GM18868 (cell line): ENCODE results near the gene ZNF608.

Experiments used
- ATAC-seq: cut with Tn5 transposase; IDR thresholded peaks from one replicate; pipeline ENCODE4 v1.9.1; 2021; ENCODE audit warnings: mild to moderate bottlenecking, moderate library complexity; ENCODE audit not compliant: unreplicated experiment

ZNF608 gene

DNA sequence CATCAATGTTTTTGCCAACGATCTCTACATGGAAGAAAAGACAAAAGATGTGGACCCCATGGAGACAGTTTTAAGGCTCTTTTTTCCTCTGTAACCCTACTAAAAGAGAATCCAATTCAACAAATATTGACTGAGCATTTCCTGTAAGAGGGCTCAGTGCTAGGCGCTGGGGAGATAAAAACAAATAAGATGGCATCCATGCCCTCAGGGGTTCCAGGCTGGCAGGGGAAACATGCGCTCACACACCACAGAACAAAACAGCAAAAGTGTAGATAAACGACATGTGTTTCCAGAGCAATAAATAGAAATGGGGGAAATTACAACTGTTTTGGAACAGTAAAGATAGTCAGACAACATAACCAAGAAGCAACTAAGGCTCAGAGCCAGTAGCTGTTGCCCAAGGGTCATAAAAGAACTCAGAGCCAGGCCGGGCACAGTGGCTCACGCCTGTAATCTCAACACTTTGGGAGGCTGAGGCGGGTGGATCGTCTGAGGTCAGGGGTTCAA is 25.2 kb downstream of the ZNF608 start:
- ATAC-seq, result no peak

DNA sequence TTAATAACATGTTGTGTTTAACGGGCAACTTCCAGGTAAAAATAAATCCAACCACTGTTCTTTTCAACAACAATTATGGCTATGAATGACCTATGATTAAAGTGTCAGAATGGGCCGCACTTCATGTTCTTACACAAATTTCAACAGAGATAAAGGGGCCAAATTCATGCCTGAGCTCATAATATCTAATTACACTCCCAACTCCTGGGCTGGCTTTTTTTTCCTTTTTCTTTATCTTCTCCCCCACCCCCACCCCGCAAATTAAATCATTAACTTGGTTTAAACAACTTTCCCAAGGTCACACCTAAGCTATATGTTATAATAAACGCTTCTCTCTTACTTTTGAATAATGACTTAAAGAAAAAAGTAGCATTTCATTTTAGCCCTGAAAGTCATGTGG is 25.8 kb downstream of the ZNF608 start:
- ATAC-seq, result no peak

DNA sequence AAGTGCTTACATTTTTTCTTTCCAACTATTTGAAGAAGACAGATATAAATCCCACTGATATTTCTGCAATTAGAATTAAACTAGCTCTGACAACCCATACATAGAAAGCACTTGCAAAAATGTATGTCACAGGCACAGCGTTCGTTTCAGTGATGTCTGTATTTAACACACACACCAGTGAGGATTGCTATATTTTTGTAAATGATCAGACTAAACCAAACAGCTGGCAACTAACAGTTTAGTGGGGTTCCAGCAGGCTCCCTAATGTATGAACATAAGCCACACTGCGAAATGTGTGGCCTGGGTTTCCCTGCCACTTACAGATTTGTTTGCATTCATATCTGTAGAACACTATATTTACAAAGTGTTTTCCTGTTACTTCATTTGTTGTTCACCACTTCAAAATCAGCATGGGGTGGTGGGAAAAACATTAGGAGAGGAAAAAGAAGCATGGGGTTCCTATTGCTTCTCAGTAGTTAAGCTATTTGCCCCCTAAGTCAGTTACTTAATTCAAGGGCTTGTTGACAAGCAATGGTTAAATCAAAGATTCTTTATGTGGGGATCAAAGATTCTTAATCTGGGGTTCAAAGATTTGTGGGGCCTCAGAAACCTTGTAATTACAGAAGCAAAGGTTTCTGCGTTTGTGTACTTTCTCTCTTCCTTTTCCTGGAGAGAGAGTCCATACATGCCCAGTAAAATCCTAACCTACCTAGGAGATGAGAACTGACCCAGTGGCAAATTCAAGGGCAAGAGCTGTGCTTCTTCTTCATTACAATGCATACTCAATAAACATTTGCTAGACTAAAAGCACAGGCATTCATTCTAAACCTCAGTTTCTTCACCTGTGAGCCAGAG is 27.1 kb downstream of the ZNF608 start:
- ATAC-seq, result no peak

DNA sequence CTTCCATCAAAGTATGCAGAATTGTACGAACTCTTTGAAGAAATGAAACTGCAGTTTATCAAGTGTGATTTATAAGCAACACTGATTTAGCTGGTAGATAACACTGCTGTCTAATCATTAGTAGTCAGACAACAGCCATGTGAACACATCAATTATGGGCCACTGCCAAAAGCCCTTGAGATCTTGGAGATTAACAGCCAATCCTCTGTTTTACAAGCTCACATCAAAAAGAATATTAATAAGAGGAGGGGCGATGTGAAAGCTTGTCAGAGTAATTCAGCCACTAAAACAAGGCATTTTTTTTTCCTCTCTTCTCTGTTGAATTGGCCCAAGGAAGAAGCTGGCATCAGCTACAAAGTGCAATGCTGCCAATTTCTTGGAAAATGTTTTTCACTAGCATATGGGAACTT is 28.1 kb downstream of the ZNF608 start:
- no peak for ATAC-seq

DNA sequence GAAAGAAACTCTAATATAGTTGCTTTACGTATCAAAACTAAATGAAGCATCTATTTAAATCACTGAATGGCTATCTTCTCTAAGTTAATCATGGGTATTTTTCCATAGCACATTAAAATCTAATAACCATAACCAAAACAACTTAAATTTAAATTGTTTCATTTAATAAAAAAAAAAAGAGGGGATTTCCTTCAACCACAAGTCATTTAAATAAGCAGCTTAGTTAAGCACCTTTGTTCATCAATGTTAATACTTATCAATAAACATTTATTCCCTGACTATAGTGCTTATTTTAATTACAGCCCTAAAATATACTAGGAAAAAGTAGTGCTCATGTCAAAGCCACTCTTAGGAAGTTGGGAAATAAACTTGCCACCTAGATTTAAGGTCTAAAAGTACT is 30.3 kb downstream of the ZNF608 start:
- ATAC-seq, result no peak

DNA sequence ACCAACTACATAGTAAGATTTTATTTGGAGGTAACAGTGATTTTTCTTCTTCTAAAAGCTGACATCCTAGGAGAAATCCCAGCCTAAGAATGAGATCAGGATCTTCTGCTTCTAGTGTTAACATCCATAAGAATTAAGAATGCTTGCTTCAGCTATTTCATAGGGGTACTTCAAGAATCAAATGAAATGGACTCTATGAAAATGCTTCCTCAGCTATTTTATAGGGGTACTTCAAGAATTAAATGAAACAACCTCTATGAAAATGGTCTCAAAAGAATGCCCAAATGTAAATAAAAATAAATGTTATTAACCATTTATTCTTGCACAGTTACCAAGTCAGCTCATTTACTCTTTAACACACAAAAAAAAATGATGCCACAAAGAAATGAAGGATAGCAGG is 31.5 kb downstream of the ZNF608 start:
- no peak for ATAC-seq

DNA sequence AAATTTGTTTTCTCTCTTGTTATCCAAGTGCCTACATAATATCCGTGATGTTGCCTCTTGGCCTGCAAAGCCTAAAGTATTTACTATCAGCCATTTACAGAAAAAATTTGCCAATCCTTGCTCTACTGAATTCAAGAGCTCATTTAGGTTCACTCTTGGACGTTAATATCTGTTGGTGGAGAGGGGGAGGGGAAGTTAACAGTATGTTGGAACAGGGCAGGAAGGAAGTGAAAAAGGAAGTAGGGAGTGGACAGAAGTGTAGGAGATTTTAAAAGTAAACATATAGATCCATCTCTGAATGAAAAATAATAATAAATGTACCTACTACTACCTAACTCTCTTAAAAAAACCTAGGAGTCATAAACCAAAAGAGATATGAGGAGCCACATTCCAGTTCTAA is 32.8 kb downstream of the ZNF608 start:
- no peak for ATAC-seq

DNA sequence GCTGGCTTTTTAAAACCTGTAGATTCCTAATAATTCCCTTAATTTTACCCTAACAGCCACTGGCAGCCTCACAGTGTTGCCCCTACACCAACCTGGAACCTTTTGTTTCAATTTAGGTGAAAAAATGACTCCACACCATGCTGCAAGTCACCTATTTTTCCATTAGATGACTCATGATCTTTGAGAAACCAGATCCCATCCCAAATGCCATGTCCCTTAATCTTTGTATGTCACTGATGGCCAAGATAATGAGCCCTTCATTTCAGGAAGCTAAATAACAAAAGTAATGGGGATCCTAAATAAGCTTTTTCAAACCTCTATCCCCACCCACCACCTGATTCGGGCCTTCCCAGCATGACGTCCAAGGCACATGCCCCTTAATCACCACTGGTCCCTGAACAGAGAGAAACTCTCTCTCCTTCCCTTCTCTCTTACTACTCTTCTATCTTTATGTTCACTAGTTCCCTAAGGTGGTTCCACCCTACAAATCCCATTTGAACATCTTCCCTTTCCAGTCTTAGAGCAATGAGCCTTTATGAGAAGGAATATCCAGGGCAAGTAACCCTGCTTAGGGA is 33.6 kb downstream of the ZNF608 start:
- ATAC-seq, result no peak

DNA sequence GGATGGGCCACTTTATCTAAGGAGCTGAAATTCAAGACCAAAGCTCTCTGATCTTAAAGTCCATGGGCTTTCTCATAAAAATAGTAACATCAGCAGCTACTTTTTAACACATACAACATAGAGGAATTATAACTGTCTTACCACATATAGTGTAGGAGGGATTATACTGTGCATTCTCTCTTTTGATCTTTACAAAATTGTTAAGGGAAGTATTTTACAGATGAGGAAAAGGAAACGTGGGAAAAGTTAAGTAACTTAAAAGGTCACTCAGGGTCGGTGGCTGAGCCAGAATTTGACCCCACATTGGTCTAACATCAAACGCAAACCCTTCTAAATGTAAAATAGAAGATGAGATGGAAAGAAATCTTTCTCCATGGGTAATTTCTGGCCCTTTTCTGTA is 38.4 kb downstream of the ZNF608 start:
- no peak for ATAC-seq

DNA sequence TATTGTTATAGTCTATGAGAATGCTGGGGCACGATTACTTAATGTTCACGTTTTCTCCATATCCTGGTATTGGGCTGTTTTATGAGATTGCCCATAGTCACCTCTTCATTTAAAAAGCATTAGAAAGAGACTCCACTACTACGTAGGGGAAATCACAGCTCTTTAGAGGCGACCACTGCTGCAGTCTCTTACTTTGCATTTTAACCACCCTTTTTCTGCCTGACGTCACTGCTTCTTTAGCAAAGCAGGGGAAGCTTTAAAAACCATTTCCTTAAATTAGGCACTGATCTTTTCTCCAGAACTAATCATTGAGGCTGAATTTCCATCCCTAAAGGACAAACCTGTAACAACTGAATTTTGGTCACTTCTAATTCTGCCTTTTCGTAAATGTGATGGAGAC is 38.9 kb downstream of the ZNF608 start:
- peak; percentile 26 for ATAC-seq

DNA sequence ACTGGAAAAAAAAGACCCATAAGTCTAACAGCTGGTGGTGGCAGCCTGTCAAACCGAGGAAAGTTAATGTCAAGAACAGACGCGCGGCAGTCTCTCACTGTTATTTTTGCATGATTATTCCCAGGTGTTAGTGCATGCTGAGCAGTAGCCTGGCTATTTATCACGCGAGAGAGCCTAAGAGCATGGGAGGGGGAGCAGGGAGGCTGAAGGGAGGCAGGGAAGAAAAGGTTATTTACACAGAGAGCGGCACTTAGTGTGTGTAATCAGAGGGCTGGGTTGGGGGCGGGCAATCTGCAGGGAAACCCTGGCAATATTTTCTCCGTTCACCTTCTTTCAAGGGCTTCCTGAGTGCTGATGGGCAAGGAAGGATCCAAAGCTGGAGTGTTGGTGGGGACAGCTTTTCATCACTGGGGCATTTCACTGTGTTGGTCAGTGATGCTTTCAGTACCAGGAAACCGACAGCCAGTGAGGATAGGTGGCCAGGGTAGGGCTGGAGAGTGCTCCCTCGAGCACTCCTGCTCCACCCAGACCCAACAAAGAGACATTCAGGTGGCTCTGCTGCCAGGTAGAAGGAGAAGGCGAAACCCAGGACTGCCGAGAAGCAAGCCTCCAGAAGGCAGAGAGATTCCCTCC is 39.6 kb downstream of the ZNF608 start:
- ATAC-seq, result no peak

DNA sequence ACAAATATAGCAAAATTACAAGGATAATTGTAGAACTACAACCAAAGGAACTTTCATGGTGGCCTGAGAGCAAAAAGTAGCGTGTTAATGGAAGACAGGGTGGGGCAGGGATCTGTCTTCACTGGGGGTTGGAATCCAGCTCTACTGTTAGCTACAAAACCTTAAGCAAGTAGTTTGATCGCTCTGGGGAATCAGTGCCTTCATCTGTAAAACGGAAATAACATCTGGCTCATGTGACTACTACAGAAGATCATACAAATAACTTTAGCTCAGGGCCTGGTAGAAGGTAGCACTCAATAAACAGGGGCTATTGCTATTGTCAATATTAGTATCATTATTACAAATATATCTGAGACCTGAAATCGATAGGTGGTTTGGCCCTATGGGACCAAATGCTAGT is 40.4 kb downstream of the ZNF608 start:
- ATAC-seq, result no peak

DNA sequence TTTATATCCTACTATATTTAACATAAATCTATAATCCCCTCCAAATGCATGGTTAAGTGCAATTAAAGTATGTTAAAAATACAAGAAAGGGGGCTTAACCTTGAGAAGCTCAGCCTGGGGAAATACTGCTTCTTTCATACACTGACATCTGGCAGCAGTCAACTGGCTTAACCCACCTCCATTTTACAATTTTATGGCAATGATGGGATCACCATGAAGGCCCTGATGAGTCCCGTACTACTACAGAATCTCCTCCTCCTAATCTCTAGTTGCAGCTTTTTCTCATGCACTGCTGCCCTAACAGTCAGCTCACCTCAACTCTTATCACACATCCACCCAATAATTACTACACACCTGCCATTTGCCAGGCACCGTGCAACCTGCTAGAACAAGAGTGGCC is 40.9 kb downstream of the ZNF608 start:
- no peak for ATAC-seq

DNA sequence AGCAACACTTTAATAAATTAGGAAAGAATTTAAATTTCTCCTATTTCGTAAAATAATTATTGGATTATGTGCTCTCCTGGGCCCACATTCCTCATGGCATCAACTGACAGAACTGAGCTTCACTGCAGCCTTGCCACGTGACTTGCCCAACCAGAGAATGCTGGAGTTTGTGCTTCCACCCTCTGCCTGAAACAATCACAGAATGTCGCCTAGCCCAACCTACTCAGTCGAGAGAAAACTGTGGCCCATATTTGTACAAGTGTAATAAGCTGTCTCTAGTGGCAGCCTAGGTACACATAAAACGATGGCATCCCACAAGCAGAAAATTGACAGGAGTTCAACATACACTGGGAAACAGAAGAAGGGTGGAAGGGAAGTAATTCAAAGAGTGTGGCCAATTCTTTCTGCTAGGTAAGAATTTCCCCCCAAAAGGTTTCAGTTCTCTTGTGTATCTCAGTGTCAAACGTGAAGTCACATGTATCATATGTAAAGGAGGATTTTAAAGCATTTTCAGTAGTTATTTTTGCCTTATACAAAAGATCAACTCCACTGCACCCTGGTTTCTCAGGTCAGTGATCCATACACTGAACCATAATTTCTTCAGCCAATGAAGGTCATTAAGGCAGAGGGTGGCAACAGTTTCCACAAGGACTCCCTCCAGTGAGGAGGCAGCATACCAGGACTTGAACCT is 41.7 kb downstream of the ZNF608 start:
- ATAC-seq, result peak; percentile 70

DNA sequence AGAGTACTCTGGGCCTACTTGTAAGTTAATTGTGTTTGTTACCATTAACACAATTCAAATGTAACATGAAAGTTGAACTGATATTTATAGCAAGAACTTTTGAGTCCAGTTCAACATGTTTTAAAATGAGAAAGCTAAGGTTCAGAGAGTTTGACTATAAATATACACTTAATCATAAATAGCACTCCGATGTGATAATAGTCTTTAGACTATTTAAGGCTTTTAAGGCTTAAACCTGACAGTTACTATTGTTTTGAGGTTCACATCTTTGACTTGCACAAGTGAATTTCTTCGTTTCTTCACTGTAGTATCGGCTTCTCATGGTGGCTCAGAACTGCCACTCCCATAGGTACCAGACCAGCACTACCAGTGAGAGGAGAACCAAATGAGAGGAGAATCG is 42.4 kb downstream of the ZNF608 start:
- no peak for ATAC-seq

DNA sequence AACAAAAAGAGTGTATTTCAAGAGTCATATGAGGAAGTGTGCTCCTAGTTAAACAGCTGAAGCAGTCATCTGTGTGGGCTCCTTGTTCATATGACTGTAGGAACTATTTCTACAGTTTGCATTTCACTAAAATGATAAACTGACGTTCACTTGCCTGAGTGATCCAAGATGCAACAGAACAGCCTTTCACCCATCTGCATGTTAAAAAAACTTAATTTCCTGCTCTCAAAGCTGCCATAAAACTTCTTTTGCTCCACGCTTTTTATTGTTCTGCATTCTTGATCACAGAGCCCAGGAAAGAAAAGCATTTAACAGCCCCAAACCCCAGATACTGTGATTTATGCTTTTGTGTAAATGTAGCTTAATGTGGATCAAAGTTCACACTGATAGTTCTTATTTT is 43.9 kb downstream of the ZNF608 start:
- ATAC-seq, result peak; percentile 39

DNA sequence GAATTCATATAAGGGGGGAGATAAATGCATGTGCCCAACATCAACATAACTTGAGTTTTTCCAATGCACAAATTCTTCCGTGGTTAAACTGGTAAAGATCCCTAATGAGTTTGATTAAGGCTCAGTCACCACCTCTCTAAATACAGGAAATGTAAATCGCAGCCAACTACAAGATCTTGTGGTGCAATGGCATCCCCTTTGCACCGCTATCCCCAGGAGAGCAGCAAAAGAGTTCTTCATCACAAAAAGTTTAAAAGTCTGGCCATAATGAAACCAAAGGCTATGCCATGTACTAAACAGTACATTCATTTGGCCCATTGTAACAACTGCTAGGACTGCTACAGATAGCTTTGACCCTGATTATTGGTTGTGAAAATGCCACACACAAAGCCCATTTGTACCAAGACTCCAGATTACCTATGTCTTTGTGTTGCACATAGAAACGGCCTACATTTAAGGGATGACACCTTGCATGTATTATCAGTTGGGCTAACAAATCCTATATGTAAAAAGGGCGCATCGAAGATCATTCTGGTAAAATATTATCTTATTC is 44.5 kb downstream of the ZNF608 start:
- ATAC-seq, result no peak

DNA sequence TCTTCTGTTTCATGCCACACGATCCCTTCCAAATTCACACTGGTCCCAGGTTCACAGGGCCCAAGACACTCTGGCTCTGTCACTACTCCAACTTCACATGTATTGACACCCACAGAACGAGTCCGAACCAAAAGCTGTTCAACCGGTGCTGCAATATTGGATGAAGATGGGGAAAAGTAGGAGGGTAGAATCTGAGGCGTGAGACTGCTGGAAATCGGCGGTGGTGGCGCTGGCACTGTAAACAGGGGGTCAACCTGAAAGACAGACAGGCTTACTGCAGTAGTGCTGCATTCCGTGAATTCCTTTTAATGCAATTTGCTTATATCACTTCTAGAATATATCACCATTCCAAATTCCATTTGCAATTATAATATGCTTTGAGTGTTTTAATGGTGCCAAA is 45.4 kb downstream of the ZNF608 start:
- no peak for ATAC-seq

DNA sequence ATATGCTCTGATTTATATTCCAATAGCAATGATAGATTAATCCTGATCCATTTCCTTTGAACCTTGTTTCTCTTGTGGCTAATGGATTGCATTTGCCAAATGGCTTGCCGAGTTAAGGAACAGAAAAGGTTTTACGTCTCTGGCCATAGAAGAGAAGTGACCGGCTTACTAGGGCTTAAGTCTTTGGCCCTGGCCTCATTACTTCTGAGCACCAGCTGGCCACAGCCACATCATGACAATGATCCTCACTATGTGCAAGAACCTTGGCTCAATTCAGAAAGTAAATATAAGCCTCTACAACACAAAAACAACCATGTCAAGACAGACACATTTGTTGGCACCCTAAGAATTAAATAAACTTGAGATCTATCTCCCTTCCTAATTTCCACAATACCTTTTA is 46.1 kb downstream of the ZNF608 start:
- no peak for ATAC-seq

DNA sequence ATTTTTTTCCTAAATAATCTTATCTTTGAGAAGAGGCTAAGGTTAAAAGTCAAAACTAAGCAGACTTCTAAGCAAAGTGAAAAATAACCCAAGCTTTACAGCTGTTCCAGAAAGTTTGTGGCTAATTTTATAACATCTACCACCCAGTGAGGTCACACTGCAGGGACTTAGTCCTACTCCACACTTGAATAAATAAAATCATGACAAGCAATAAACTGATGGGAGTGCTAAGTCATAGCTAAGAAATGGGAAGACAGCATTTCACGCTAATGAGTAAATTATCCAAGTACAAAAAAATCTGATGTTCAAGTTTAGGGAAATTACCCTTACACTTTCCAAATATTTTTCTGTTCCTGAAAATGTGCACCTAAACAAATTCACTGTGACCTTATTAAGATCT is 47.7 kb downstream of the ZNF608 start:
- no peak for ATAC-seq

DNA sequence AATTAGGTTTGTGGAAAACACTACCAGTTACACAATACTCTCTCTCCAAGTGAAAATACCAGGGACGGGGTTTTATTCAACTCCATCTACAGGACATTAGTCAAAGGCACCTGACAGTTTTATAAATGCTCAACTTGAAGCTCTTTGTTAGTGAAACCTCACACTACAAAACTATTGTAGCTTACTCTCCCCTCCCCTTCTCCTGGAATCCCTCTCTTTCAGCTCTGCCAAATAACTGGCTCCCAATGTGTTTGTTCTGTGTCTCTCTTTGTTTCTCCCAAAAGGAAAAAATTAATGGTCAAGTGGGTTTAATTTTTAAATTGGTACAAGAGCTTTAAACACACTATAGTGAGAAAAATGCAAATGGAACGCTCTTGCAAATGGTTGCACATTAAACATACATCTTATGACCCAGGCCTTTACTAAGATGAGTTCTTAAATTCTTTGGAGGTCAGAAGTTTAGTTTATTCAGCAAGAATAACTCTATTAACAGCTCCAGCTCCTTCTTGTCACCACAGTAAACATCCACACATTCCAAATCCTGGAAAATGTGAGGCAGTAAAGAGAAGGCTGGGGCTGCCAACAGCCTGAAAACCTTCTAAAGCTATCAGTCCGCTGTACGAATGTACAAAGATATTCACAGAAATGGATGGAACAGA is 48.4 kb downstream of the ZNF608 start:
- ATAC-seq, result no peak
